Thyroid gland (tissue), 4 donors: ENCODE results near the gene PTEN. TPM values are rescaled to one million over a fixed set of nuclear protein-coding genes. Genes with fewer than 3 reads are reported as not detected.
A peak's percentile ranks its signal among the peaks of the same experiment; 100 is the strongest.

Experiments used
- DNase-seq, 2 donors: peaks; one replicate each; pipeline ENCODE4 v3.0.0-alpha.2; 2019
- H3K27ac ChIP-seq, 3 donors: fragments of 200-600 bp; sonication (generic); 1 replicate in 2 of 3; 2 replicates in 1 of 3; pipeline ENCODE4 v1.5.1; 2016 to 2019; ENCODE audit warnings: mild to moderate bottlenecking in 1 of 3, moderate library complexity in 1 of 3
- H3K27me3 ChIP-seq: fragments of 200-600 bp; sonication (generic); one replicate; pipeline ENCODE4 v1.5.1; 2019
- H3K36me3 ChIP-seq, 2 donors: fragments of 200-600 bp; sonication (generic); one replicate each; pipeline ENCODE4 v1.5.1; 2016 to 2019
- H3K4me1 ChIP-seq, 2 donors: fragments of 200-600 bp; sonication (generic); one replicate each; pipeline ENCODE4 v1.5.1; 2017 to 2019
- H3K4me3 ChIP-seq, 3 donors: fragments of 200-600 bp; sonication (generic); replicated peaks in 1 of 3; 1 replicate in 2 of 3; 2 replicates in 1 of 3; pipeline ENCODE4 v1.5.1; 2016; ENCODE audit warnings: mild to moderate bottlenecking in 1 of 3
- H3K9me3 ChIP-seq: fragments of 200-600 bp; sonication (generic); one replicate; pipeline ENCODE4 v1.5.1; 2017
- POLR2A ChIP-seq, 2 donors: fragments of 450-650 bp; IDR thresholded peaks; one replicate each; pipeline ENCODE4 v1.6.1; 2017; ENCODE audit warnings: antibody characterized with exemption in 2 of 2, mild to moderate bottlenecking in 2 of 2, moderate library complexity in 1 of 2
- WGBS, 2 donors: methylation state at CpG; one replicate each; pipeline ENCODE4 v1.1.5; 2017; 5-methylcytosine and 5-hydroxymethylcytosine counted together
- intact Hi-C: fragments of 100-400 bp; cut with DNase I; formaldehyde crosslinking; loops from one replicate; pipeline ENCODE4 v1.15.1; 2023
- total RNA-seq, 4 donors: library from RNA; depleted of rRNA; stranded (reverse); fragments of >200 nt; gene quantifications; one replicate each; pipeline ENCODE4 v1.2.3, GENCODE V29; 2016
- TF ChIP-seq, protein P1 (sequence below), 6 experiments: fragments of 200-600 bp in 3 of 6; fragments of 450-650 bp in 3 of 6; sonication (generic) in 3 of 6; IDR thresholded peaks; one replicate each; pipeline ENCODE4 v1.5.1; 2016 to 2019; ENCODE audit warnings: antibody characterized with exemption in 6 of 6, mild to moderate bottlenecking in 2 of 6, inconsistent platforms in 1 of 6, moderate library complexity in 1 of 6

The PTEN gene
- total RNA-seq, 4 donors from 2014 or later: 112 to 183 (median 150) TPM

DNA sequence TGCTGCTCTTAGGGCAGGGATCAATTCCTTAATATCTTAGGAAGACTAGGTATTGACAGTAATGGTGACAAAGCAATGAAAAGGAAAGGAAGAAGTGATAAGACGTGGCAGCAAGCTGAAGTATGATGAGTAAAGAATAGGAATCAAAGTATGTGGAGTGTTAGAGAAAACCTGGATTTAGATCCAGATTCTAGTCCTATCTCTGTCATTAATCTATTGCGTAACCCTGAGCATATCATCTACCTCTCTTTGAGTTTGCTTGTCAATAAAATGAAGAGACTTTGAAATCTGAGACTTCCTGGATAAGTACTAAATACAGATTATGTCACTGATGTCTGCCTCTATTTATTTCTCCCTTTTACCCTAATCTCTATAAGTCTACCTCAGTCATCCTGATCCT lies 89.2 kb downstream of the PTEN start:
- no peaks in the 10 kb centered on the region for H3K27me3 ChIP-seq
- H3K36me3 ChIP-seq: peaks cover under 1 to 10% of the 10 kb centered on the region in 2 donors
- no peak overlapping the region for H3K4me3 ChIP-seq
- no peaks in the 10 kb centered on the region for H3K4me1 ChIP-seq
- intact Hi-C loops: no loop called here
- H3K27ac ChIP-seq: no peak overlapping the region
- WGBS, 2 donors: 46 to 47% methylated on average over 2 of the region's 2 CpGs
- DNase-seq: no peak
- no peaks in the 10 kb centered on the region for H3K9me3 ChIP-seq
- TF ChIP-seq, protein P1, sequence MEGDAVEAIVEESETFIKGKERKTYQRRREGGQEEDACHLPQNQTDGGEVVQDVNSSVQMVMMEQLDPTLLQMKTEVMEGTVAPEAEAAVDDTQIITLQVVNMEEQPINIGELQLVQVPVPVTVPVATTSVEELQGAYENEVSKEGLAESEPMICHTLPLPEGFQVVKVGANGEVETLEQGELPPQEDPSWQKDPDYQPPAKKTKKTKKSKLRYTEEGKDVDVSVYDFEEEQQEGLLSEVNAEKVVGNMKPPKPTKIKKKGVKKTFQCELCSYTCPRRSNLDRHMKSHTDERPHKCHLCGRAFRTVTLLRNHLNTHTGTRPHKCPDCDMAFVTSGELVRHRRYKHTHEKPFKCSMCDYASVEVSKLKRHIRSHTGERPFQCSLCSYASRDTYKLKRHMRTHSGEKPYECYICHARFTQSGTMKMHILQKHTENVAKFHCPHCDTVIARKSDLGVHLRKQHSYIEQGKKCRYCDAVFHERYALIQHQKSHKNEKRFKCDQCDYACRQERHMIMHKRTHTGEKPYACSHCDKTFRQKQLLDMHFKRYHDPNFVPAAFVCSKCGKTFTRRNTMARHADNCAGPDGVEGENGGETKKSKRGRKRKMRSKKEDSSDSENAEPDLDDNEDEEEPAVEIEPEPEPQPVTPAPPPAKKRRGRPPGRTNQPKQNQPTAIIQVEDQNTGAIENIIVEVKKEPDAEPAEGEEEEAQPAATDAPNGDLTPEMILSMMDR (IDR thresholded peaks at IDR 0.05): no peak
- no peak for TF ChIP-seq POLR2A (IDR thresholded peaks at IDR 0.05)

DNA sequence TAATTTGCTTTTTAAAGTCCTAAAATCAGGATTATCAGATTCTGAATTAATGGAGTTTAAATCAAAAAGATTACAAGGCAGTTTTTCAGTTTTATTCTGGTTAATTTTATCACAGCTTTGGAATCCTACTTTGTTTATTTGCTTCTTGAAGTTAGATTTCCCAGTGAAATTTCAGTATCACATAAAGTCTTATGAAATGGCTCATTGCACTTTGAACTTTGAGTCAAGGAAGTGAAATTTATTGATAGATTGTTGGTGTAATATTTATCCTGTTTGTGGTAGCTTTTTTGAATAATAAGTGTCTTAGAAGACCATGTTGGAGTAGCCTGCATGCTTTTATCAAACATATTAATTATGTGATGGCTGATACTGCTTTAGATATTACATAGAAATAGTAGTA lies 92.6 kb downstream of the PTEN start:
- intact Hi-C loops: no loop called here
- DNase-seq: no peak
- Histone ChIP-seq H3K27ac (peak overlapping the region in 1 of 3 donors; percentile 16), H3K4me3 (no peak overlapping the region), H3K9me3 (no peaks in the 10 kb centered on the region), H3K4me1 (no peaks in the 10 kb centered on the region), H3K27me3 (no peaks in the 10 kb centered on the region), H3K36me3 (peaks cover 5 to 10% of the 10 kb centered on the region in 2 donors)
- no peak for TF ChIP-seq POLR2A (IDR thresholded peaks at IDR 0.05)
- TF ChIP-seq, protein P1 (IDR thresholded peaks at IDR 0.05): no peak

DNA sequence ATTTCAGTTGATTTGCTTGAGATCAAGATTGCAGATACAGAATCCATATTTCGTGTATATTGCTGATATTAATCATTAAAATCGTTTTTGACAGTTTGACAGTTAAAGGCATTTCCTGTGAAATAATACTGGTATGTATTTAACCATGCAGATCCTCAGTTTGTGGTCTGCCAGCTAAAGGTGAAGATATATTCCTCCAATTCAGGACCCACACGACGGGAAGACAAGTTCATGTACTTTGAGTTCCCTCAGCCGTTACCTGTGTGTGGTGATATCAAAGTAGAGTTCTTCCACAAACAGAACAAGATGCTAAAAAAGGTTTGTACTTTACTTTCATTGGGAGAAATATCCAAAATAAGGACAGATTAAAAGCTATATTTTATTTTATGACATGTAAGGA lies 94.3 kb downstream of the PTEN start:
- TF ChIP-seq, protein P1 (IDR thresholded peaks at IDR 0.05): no peak
- no peak for TF ChIP-seq POLR2A (IDR thresholded peaks at IDR 0.05)
- no peak overlapping the region for H3K27ac ChIP-seq
- H3K36me3 ChIP-seq: peaks cover 5 to 10% of the 10 kb centered on the region in 2 donors
- H3K27me3 ChIP-seq: no peaks in the 10 kb centered on the region
- H3K9me3 ChIP-seq: no peaks in the 10 kb centered on the region
- H3K4me3 ChIP-seq: no peak overlapping the region
- peaks cover 5 to 8% of the 10 kb centered on the region in 2 donors for H3K4me1 ChIP-seq
- DNase-seq: no peak
- 87 to 88% methylated on average over 5 of the region's 5 CpGs for WGBS, 2 donors
- intact Hi-C loops: no loop called here

DNA sequence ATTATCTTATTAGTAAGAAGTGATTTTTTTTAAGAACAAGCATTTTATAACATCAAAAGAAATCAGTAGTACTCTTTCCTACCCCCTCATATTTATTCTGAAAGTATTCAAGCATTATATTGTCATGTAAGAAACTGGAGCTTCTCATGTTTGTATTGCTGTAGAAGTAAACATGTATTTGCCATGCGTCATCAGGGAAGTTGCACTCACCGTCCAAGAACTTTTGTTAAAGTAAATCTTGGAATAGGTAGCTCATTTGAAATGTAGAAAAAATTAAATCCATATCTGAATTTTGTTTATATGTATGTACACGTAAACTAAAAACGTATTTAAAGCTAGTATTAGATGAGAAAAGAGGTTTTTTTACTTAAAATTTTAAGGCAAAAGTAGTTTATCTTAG lies 96.8 kb downstream of the PTEN start:
- H3K27me3 ChIP-seq: no peaks in the 10 kb centered on the region
- 93 to 94% methylated on average over 4 of the region's 4 CpGs for WGBS, 2 donors
- H3K4me3 ChIP-seq: no peak overlapping the region
- intact Hi-C loops: no loop called here
- no peaks in the 10 kb centered on the region for H3K9me3 ChIP-seq
- TF ChIP-seq, protein P1 (IDR thresholded peaks at IDR 0.05): no peak
- no peak for TF ChIP-seq POLR2A (IDR thresholded peaks at IDR 0.05)
- H3K36me3 ChIP-seq: peaks cover 0 to 5% of the 10 kb centered on the region in 2 donors
- DNase-seq: no peak
- H3K27ac ChIP-seq: no peak overlapping the region
- peaks cover 5 to 8% of the 10 kb centered on the region in 2 donors for H3K4me1 ChIP-seq

DNA sequence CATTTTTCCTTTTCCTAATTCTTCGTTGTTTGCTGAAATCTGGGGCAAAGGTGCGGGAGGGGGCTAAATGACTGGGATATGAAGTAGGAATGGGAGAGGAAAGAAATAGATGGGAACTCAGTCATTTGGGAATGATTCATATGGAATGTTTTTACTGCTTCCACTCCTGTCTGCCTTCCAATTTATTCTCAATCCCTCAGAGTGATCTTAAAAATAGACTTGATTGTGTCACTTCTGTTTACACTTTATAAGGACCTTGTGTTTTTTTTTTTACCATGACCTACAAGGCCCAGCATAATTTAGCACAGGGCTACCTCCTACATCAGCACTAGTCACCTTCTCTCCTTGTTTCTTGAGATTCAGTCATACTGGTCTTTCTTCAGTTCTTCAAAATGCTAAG lies 97.9 kb downstream of the PTEN start:
- intact Hi-C loops: no loop called here
- H3K36me3 ChIP-seq: peaks cover 0 to 5% of the 10 kb centered on the region in 2 donors
- peaks cover 5 to 8% of the 10 kb centered on the region in 2 donors for H3K4me1 ChIP-seq
- DNase-seq: no peak
- peak overlapping the region in 1 of 3 donors; percentile 58 for H3K27ac ChIP-seq
- H3K9me3 ChIP-seq: no peaks in the 10 kb centered on the region
- H3K27me3 ChIP-seq: no peaks in the 10 kb centered on the region
- WGBS, 2 donors: 40 to 46% methylated on average over 2 of the region's 2 CpGs
- no peak for TF ChIP-seq POLR2A (IDR thresholded peaks at IDR 0.05)
- TF ChIP-seq, protein P1 (IDR thresholded peaks at IDR 0.05): no peak
- H3K4me3 ChIP-seq: no peak overlapping the region
